TTC549 (cell line): ENCODE measurements around the gene CACNA1D.
"Not testable (repeated sequence)": the region's sequence is repeated elsewhere in the genome, so short reads cannot be mapped to it uniquely, and the experiment has no call there.

Experiments used
- FAIRE-seq: peaks from 2 replicates; lab custom pipeline; 2012; peaks lifted over from hg19 to GRCh38; lab: Jason Lieb, UNC

Gene CACNA1D

DNA sequence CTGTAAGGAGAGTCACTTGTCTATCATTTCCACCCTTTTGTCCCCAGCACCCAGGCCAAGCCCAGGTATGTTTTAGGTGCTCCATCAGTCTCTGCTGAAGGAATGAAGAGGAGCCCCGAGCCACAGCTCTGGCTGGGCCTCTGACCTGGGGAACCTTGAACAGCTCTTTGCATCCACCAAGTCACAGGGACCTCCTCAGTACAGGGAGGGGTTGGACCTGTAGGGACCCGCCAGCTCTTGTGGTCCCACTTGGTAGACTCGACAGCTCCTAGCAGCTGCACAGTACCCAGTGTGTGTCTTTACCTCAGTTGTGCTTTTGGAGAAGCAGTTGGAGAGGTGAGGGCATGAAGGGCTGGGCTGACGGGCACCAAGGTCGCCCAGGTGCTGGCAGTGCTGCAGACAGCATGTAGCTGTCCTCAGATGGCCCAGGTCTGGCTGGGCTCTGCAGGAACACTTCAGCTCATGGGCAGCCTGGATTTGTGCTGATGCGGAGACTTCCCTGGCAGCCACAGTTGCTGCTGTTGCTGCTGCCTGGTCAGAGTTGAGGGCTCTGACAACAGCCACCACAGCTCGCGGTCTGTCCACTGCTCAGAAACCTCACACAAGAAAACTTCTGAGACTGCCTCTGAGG is 123.6 kb downstream of the CACNA1D start:
- FAIRE-seq, result no peak

DNA sequence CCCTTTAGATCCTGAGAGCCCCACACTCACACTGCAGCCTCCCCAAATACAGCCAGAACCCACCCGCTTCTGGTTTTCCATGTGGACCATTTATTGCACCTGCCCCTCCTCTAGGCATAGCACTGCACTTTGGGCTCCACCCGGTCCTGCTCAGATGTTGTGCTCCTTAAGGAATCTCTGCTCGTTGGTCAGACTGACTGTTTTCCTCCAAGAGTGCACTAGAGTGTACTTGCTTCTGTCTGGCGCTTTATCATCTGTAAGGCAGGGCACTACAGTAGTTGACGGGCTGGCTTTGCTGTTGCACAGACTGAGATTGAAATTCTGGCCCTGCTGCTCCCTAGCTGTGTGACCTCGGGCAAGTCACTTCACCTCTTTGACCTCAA is 124.1 kb downstream of the CACNA1D start:
- FAIRE-seq, result no peak

DNA sequence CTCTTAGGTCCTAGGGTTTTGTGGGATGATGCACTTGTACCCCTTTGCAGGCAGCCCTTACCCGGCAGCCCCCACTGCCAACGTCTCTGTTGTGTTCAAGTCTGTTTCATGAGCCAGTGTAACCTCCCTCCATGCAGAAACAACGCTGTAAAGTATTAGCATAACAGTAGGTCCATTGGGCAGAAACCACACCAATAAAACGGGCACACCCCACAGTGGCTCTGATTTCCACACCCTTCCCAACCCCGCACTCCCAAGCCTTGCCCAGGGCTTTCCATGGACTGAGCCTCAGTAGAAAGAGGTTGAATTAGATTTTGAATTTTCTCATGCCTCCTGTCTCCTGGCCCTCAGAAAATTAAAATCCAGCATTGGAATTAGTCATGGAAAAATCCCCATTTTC is 124.5 kb downstream of the CACNA1D start:
- no peak for FAIRE-seq

DNA sequence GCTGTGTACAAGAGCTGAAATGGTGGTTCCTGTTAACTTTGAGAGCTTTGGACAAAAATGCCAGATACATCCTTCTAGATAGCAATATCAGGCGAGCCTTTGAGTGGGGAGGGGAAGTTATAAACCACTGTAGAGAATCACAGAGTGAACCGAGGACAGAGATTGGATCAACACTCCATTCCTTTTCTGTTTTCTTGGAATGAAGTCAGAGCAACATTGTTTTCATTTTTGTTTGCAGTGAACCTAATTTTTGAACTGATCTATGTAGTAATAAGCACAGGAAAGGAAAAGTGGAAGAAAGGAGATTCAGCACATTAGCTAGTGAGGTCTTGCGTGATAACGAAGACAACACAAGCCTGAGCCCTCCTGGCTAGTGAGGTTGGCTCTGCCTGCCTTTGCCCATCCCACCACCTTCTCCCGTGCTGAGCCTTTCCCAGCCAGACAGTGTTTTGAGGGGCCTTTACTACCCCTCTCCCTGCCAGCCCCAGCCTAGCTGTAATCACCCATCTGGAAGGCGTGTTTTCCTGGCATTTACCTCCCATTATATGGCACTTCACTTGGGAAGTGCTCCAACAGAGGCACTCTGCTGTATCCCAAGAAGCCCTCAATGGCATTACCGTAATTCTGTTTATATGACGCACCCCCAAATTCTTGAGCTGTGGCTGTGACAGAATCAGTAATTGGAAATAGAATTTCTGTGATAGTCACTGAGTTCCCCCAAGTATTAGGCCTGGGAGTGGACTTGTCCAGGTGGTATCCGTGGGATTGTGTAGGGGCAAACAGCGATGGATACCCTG is 129.8 kb downstream of the CACNA1D start:
- FAIRE-seq, result no peak

DNA sequence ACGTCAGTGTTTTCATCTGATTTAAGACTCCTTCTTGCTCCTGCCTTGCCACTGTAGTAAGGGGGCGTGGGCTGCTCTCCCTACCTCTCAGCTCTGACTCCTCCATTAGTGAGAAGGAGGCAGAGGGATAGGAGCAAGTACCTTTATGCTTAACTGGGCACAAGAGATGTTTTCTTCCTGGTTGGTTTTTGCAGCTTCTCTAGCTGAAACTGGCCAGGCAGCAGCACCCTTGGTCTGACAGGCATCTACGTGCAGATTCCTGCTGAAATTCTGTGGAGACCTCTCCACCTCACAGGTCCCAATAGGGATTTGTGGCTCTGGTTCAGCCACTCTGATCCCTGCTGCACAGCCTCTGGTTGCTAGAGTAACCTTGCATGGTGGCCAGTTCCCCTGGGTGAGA is 132.5 kb downstream of the CACNA1D start:
- FAIRE-seq, result no peak

DNA sequence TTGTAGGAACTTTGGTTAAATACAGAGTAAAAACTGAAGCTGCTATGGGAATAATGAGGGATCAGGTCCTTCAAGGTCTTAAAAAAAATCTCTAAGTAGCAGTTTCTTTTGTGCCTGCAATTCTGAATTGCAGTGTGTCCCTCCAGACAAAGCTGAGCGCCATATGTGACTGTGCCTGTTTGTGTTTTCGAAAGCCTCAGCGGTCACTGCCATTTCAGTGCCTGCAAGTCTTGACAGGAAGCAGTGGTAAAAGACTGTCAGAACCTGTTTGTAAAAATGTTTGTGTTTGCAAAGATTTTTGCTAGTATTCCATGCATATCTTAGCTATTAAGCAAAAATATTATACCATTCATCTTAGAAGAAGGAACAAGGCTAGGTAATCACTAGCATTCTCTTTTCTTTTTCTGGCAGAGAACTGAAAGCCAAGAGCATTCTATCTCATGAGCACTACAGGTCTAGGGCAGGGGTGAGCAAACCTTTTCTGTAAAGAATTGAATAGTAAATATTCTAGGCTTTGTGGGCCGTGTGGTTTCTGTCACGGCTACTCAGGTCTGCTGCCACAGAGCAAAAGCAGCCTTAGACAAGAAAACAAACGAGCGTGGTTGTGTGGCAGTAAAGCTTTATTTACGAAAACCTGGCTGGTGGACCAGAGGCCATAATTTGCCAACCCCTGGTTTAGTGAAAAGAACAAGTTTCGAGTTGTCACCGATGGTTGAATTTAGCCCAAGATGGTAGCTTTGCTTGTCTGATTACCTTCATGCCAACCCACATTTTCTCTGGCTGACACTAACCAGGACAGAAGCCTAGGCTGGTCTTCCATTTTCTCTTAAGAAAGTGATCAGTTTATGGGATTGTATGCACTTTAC is 134.4 kb downstream of the CACNA1D start:
- FAIRE-seq, result no peak

DNA sequence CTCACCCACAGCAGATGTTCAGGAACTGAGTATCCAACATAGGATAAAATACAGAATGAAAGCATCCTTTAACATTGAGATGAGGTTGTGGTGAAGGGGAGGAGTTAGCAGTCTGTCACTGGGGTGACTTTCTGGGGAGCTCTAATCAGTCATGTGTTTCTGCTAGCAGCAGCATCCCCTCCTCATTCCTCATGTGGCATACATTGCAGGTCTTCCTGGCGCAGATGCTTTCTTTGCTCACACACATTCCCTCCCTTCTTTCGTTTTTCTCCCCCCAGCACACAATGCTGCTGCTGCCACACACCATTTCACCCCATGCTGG is 135.0 kb downstream of the CACNA1D start:
- no peak for FAIRE-seq

DNA sequence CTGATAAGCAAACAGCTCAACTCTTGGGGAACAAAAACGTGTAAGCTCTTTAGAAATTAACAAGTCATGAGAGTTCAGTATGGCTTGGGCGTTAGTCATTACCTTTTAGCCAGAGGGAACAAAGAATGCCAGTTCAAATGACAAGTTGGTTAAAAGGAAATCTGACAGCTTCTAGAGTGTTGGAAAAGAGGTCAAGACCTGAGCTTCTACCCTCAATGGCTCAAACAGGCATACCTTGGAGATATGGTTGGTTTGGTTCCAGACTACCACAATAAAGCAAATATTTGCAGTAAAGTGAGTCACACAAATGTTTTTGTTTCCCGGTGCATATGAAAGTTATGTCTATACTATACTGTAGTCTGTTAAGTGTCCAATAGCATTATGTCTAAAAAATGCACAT is 136.1 kb downstream of the CACNA1D start:
- no peak for FAIRE-seq

DNA sequence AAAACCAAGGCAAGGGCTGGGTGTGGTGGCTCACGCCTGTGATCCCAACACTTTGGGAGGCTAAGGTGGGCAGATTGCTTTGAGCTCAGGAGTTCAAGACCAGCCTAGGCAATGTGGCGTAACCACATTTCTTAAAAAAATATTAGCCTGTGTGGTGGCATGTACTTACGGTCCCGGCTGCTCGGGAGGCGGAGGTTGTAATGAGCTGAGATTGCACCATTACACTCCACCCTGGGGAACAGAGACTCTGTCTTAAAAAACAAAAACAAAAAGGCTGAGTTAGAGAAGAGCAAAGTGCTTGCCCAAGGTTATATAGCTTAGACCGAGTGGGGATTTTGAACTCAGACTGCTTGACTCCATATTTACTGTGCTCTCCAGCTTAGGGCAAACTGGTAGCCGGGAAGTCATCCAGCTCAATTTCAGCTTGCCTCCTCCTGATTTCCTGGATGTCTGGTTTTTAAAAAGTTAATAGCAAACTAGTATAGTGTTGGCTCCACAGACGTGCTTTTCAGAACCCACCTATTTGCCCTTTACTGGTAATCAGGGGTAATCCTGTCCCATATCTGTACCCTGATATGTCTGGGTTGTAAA is 138.9 kb downstream of the CACNA1D start:
- FAIRE-seq, result no peak

DNA sequence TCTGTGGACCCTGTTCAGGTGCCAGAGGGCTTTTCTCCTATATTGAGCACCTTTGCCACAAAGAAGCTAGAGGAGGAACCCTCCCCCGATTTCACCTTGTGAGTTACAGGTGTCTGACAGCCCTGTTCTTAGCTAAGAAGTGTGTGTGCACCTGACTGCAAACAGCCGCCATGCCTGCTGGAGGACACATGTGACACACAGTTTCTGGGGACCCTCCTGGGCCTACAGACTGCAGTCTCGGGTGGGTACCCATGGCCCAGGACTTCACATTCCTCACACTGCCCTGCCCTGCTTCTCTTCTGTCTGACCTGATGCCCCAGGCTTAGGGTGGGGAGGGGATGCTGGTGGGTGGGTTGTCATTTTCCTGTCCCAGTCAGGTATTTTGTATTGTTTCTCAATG is 140.6 kb downstream of the CACNA1D start:
- no peak for FAIRE-seq

DNA sequence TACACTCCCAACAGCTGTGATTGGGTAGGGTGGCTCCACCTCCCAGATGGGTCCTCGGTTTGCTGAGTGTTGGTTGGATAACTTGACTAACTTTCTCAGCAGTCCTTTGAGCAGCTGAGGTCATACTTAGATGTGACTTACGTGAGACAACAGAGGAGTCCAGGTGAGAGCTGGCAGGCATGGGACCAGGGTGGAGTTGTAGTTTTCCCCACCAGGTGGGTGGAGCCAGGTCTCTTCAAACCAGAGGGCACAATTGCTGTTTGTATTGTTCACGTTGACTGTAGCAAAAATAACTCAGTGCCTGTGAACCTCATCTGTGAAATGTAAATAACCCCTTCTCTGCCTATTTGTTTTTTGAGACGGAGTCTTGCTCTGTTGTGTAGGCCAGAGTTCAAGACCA is 144.4 kb downstream of the CACNA1D start:
- not testable (repeated sequence) for FAIRE-seq

DNA sequence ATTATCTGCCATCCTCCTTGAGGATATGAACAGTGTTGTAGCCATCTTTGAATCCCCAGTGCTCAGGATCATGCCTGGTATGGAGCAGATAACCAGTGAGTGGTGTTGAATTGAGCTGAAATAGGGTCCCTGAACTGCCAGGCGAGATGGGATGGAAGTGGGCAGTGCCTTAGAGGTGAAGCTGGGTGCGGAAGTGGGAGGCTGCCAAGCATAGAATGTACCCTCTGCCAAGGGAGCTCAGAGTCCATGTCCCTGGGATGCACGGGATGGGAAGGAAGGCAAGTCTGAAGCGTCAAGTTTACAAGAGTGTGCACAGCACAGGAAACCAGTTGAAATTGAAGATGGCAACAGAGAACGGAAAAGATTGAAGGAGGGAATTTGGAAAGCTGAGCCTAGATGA is 147.0 kb downstream of the CACNA1D start:
- no peak for FAIRE-seq

DNA sequence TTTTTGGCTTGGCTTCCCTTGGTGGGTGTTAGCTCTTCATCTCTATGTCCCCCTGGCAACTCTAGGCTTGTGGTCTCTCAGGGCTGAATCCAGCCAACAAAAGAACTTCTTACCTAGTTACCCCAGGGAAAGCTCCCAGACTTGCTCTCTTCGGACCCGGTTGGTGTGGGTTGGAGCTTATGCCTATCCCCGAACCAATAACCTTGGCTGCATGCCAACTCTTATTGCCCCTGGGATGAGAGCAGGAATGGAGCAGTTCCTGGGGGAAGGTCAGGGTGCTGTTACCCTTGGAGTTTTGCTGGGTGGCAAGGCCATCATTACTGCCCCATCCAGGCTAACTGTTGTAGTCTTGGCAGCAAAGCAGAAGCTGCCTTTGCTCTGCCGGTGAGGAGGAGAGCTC is 147.8 kb downstream of the CACNA1D start:
- no peak for FAIRE-seq

DNA sequence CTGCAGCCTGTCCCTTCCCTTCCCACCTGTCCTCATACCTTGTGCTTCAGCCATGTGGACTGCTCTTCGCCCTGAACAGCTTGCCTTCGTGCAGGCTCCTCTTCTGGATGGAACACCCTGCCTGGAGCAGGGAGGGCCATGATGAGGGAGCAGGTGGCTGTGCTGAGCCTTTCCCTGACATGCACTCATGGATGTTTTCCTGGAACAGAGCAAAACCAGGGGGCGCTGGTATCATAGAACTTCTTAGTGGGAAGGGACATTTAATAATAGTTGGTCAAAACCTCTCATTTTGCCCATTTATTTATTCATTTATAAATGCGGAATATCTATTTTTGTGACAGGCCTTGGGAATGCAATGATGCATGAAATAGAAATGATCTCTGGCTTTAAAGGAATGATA is 149.3 kb downstream of the CACNA1D start:
- no peak for FAIRE-seq

DNA sequence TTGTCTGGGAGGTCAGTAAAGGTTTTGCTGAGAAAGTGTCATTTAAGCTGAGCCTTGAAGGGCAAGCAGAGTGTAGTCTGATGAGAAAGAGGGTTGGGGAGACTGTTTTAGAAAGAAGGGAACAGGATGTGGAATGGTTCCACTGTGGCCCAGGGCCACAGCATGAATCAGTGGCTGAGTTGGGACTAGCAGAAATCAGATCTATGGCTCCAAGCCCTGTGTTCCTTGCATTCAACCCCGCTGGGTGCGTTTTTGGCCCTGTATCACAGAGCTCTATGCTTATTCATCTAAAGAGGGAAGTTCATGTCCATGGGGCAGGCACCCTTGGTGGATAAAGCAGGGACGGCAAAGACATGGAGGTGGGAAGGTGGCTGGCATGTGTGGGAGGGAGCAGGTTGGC is 151.3 kb downstream of the CACNA1D start:
- no peak for FAIRE-seq

DNA sequence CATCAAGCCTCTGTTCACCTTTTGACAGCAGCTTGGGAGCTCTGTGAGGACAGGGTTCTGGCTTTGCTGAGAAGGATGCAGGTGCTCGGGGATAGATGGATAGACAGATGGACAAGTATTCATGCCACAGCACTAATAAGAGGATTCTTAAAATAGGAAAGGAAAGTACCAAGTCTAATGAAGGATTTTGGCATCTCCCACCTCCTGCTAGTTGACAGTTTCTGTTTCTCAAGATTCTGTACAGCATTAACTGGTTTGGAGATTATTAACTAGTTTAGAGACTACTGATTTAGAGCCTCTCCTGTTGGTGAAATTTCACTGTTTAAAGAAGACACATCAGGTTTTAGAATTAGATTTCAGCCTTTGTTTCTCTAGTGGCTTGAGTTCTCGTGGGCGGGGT is 152.3 kb downstream of the CACNA1D start:
- FAIRE-seq, result no peak

DNA sequence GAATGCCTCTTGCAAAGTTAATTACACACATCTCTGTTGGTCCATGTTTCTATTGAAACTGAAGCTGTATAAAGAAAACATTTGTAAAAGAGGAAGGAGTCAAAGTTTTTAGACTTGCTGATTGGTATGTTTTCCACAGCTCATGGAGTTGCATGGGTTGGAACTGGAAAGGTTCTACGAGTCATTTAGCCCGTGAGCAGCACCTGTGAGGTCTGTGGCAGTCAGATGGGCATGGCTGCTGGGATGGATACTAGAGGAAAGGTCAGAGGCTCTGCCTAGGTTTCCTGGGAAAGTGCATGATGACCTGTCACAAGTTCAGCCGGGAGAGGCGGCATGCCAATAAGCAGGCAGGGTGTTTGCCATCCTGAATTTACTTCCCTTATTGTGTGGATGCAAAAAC is 155.4 kb downstream of the CACNA1D start:
- no peak for FAIRE-seq

DNA sequence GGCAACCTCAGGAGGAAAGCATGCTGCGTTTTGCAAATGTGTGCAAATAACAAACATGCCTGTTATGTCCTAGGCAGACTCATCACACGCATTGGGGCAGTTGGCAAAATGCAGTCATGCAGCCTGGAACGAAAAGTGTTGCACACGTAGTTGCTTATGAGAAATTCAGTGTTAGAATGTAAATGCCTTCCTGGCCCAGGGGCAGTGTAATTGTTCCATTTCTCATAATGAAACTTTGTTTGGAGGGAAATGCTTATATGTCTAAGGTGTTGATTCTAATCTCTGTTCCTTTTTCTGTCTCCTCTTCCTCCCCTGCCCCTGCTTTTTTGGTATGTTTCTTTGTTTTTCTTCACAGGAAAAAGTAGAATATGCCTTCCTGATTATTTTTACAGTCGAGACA is 156.0 kb downstream of the CACNA1D start:
- FAIRE-seq, result no peak

DNA sequence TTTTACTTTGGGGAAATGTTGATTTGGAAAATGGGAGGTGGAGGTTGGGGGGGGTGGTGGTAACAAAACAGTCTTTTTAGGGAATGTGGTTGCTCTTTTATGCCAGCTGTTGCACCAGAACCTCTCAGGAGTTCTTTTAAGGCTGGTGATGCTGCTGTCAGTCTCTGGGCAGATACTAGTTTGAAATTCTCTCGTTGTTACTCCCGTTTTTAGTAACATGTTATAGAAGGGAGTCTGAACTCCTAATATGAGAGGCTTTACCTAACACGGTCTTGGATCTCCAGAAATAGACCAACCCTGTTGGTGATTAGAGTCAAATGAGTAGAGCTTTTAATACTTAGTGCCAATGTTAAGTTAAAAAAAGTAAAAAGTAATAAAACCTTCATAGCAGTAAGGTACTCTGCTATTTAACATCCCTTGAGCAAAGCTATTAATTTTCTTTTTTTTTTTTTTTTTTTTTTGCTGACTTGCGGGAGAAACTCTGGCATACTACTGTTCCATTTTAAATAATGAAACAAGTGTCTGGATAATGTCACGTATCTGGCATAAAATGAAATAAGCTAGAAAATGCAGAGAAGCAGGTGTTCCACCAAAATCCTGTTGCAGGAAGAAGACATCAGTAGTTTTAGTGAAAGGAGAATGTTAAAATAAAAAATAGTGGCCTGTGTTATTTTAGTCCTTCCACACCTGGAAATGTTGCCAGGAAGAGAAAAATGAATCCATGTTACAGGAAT is 156.7 kb downstream of the CACNA1D start:
- no peak for FAIRE-seq

DNA sequence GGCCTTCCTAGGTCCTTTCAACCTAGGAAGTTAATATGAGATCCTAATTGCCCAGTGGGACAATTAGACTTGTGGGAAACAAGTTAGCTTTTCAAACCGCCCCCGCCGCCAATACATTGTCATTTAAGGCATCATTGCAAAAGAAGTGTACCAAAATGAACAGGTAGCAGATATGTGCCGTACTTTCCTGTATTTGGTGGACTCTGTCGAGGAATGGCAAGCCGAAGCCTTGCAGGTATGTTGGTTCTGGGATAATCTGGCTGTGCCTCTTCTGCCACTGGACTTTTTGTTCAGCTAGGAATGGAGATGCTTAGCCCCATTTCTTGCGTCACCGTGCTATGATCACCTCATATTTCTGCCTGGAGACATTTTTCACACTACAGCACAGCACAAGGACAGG is 157.5 kb downstream of the CACNA1D start:
- no peak for FAIRE-seq

DNA sequence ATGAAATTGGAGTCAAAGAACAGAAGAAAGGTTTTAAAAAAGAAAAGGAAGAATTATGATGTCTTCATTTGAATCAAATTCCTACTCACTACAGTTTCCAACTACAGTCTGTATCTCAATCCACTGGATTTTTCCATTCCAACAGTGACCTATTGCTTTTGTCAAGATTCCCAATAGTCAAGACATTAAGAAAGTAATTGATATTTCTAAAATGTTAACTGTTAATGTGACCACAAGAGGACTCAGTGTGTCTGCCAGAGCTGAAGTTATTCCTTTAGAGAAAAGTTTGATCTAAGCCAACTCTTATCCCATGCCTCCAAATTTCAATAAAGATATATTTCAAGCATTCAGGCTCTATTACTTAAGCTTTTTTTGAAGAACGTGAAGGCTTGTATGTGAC is 163.2 kb downstream of the CACNA1D start:
- no peak for FAIRE-seq

DNA sequence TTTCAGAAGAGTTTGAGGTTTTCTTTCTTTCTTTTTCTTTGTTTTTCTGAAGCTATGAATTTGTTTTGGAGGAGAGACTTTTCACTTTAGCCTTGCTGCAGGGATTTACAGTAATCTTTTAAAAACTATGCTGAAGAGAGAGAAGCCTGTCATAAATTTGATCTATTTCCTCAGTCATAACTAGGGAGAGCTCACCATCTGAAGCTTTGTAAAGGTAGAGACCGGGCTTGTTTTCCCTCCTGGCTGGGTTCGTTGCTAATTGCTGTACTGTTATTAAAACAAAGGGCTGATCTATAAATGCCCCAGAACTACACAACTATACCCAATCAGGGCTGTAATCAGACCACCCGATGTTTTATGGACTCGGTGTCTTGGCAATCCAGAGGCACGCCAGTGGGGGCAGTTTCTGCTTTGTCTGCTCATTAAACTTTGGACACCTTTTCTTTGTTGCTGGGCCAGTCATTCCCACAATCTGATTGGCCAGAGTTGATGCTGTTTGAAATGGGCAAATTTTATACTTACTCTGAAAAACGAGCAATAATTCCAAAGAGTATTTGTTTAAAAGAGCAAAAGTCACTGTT is 164.3 kb downstream of the CACNA1D start:
- no peak for FAIRE-seq
